Measurements from ENCODE around the gene ACOT12. TPM values are rescaled to one million over a fixed set of nuclear protein-coding genes. Genes with fewer than 3 reads are reported as not detected.
A peak's percentile ranks its signal among the peaks of the same experiment; 100 is the strongest.

Gene ACOT12
- polyA plus RNA-seq (2011; rRNA removed) (0.56 and 0.58 TPM in 2 replicates), polyA minus RNA-seq (2011; rRNA and poly(A)+ RNA removed) (0.13 TPM in 1 of 2 replicates, not detected in the other)

GRCh38 chr5:81393783-81394718, at the start of gene ACOT12:
Gene ACOT12 (minus strand): TSS chr5:81394134. CDS start chr5:81394114, 20 bp downstream.
- peak within 1 kb of the TSS; percentile 55 for H3K4me3 ChIP-seq (ENCODE audit: low read depth, low read length)
- ChIA-PET POLR2A (interaction anchor here (0.6 kb wide), 1 partner anchor 452 kb away, joined by 5 read pairs; no protein-coding TSS in a partner anchor), CTCF (interaction anchor here (1.2 to 1.4 kb wide), 3 partner anchors 11 to 91 kb away, joined by 3 to 10 read pairs (median 6); no protein-coding TSS in a partner anchor)
- DNase-seq (ENCODE audit: low read depth, low spot score), result no peak
- no peaks in the 10 kb centered on the region for H3K9me3 ChIP-seq (ENCODE audit: control insufficient read depth, insufficient read depth, low read length)
- no peak within 1 kb of the TSS for H3K27ac ChIP-seq (ENCODE audit: low read depth, low read length)
- H3K27me3 ChIP-seq (ENCODE audit: control insufficient read depth, insufficient read depth, low read length), result peaks cover 3% of the 10 kb centered on the region
- TF ChIP-seq CTCF (IDR thresholded peaks at IDR 0.05; ENCODE audit: low read depth, low read length), result no peak

GRCh38 chr5:81435023-81435422, 41.1 kb upstream of the ACOT12 start:
- ChIA-PET CTCF (interaction anchor here (0.6 to 0.9 kb wide), 2 partner anchors 10 to 591 kb away, joined by 3 to 6 read pairs; no protein-coding TSS in a partner anchor), POLR2A (no interaction called here)
- DNase-seq (ENCODE audit: low read depth, low spot score), result no peak
- Histone ChIP-seq H3K27ac (ENCODE audit: low read depth, low read length) (no peak overlapping the region), H3K9me3 (ENCODE audit: control insufficient read depth, insufficient read depth, low read length) (no peaks in the 10 kb centered on the region), H3K27me3 (ENCODE audit: control insufficient read depth, insufficient read depth, low read length) (no peaks in the 10 kb centered on the region), H3K4me3 (ENCODE audit: low read depth, low read length) (no peak overlapping the region)
- no peak for TF ChIP-seq CTCF (IDR thresholded peaks at IDR 0.05; ENCODE audit: low read depth, low read length)

GRCh38 chr5:81429985-81430384, 36.1 kb upstream of the ACOT12 start:
- Histone ChIP-seq H3K27me3 (ENCODE audit: control insufficient read depth, insufficient read depth, low read length) (no peaks in the 10 kb centered on the region), H3K9me3 (ENCODE audit: control insufficient read depth, insufficient read depth, low read length) (no peaks in the 10 kb centered on the region), H3K27ac (ENCODE audit: low read depth, low read length) (no peak overlapping the region), H3K4me3 (ENCODE audit: low read depth, low read length) (no peak overlapping the region)
- ChIA-PET CTCF (no interaction called here), POLR2A (no interaction called here)
- no peak for TF ChIP-seq CTCF (IDR thresholded peaks at IDR 0.05; ENCODE audit: low read depth, low read length)
- DNase-seq (ENCODE audit: low read depth, low spot score), result no peak

- TF ChIP-seq CTCF (IDR thresholded peaks at IDR 0.05; ENCODE audit: low read depth, low read length), result no peak
- DNase-seq (ENCODE audit: low read depth, low spot score), result no peak
- POLR2A ChIA-PET, result no interaction called here
- no peak overlapping the region for H3K4me3 ChIP-seq (ENCODE audit: low read depth, low read length)
- H3K27ac ChIP-seq (ENCODE audit: low read depth, low read length), result no peak overlapping the region
- CTCF ChIA-PET, result interaction anchor here (1.2 kb wide), 3 partner anchors 321 to 830 kb away, joined by 3 to 4 read pairs (median 3); no protein-coding TSS in a partner anchor
- H3K27me3 ChIP-seq (ENCODE audit: control insufficient read depth, insufficient read depth, low read length), result no peaks in the 10 kb centered on the region
- no peaks in the 10 kb centered on the region for H3K9me3 ChIP-seq (ENCODE audit: control insufficient read depth, insufficient read depth, low read length)
These were observed 35.4 kb upstream of the ACOT12 start for GRCh38 chr5:81429363-81429762.

- no peaks in the 10 kb centered on the region for H3K27me3 ChIP-seq (ENCODE audit: control insufficient read depth, insufficient read depth, low read length)
- H3K27ac ChIP-seq (ENCODE audit: low read depth, low read length), result no peak overlapping the region
- H3K4me3 ChIP-seq (ENCODE audit: low read depth, low read length), result no peak overlapping the region
- DNase-seq (ENCODE audit: low read depth, low spot score), result no peak
- CTCF ChIA-PET, result interaction anchor here (1.2 kb wide), 3 partner anchors 321 to 831 kb away, joined by 3 to 4 read pairs (median 3); no protein-coding TSS in a partner anchor
- no peaks in the 10 kb centered on the region for H3K9me3 ChIP-seq (ENCODE audit: control insufficient read depth, insufficient read depth, low read length)
- TF ChIP-seq CTCF (IDR thresholded peaks at IDR 0.05; ENCODE audit: low read depth, low read length), result no peak
- POLR2A ChIA-PET, result no interaction called here
These were observed 34.9 kb upstream of the ACOT12 start for GRCh38 chr5:81428861-81429260.
